SK-N-SH (cell line): ENCODE data around the gene MEX3D.

Experiments used
- CHD2 ChIP-seq: fragments of 150-350 bp; IDR thresholded peaks from 2 replicates; pipeline ENCODE4 v1.6.1; 2018; ENCODE audit warnings: low read length; ENCODE audit not compliant: partially characterized antibody
- EP300 ChIP-seq, 2 experiments: IDR thresholded peaks; 2 replicates each; pipeline versions ENCODE4 v1.4.0 to v1.6.1; 2012; ENCODE audit warnings: borderline replicate concordance in 1 of 2, low read depth in 1 of 2, low read length in 1 of 2
- EZH2phosphoT487 ChIP-seq: fragments of 200-600 bp; sonication (generic); IDR thresholded peaks from 2 replicates; pipeline ENCODE4 v1.6.1; 2017; ENCODE audit warnings: low read depth, mixed run types, mild to moderate bottlenecking, antibody characterized with exemption, moderate library complexity, borderline replicate concordance
- FOSL2 ChIP-seq: IDR thresholded peaks from 2 replicates; pipeline ENCODE4 v1.4.0; 2012; ENCODE audit warnings: low read depth, mild to moderate bottlenecking, moderate library complexity, borderline replicate concordance
- GABPA ChIP-seq: IDR thresholded peaks from 2 replicates; pipeline ENCODE4 v1.4.0; 2012; ENCODE audit warnings: low read depth, mild to moderate bottlenecking
- JUND ChIP-seq: IDR thresholded peaks from 2 replicates; pipeline ENCODE4 v1.4.0; 2012
- MEF2A ChIP-seq: IDR thresholded peaks from 2 replicates; pipeline ENCODE4 v1.4.0; 2012; ENCODE audit warnings: low read depth, borderline replicate concordance
- MXI1 ChIP-seq: IDR thresholded peaks from 2 replicates; pipeline ENCODE4 v1.6.1; 2012; ENCODE audit warnings: mild to moderate bottlenecking, low read depth, low read length, improper control_type of control experiment
- POLR2AphosphoS5 ChIP-seq: IDR thresholded peaks from 2 replicates; pipeline ENCODE4 v1.6.1; 2012; ENCODE audit warnings: low read depth, low read length
- TAF1 ChIP-seq: IDR thresholded peaks from 2 replicates; pipeline ENCODE4 v1.6.1; 2012; ENCODE audit warnings: low read depth, mild to moderate bottlenecking, low read length, moderate library complexity, borderline replicate concordance
- TCF12 ChIP-seq: IDR thresholded peaks from 2 replicates; pipeline ENCODE4 v1.4.0; 2012
- YY1 ChIP-seq: IDR thresholded peaks from 2 replicates; pipeline ENCODE4 v1.4.0; 2012; ENCODE audit warnings: low read depth, mild to moderate bottlenecking
- TF ChIP-seq, protein P1 (sequence below): fragments of 200-600 bp; sonication (generic); IDR thresholded peaks from 2 replicates; pipeline ENCODE4 v1.6.1; 2017; ENCODE audit warnings: antibody characterized with exemption, mild to moderate bottlenecking, moderate library complexity
- TF ChIP-seq, protein P2 (sequence below): IDR thresholded peaks from 2 replicates; pipeline ENCODE4 v1.6.1; 2012; ENCODE audit warnings: mild to moderate bottlenecking, low read depth, low read length, moderate library complexity

- TF ChIP-seq, protein P1, sequence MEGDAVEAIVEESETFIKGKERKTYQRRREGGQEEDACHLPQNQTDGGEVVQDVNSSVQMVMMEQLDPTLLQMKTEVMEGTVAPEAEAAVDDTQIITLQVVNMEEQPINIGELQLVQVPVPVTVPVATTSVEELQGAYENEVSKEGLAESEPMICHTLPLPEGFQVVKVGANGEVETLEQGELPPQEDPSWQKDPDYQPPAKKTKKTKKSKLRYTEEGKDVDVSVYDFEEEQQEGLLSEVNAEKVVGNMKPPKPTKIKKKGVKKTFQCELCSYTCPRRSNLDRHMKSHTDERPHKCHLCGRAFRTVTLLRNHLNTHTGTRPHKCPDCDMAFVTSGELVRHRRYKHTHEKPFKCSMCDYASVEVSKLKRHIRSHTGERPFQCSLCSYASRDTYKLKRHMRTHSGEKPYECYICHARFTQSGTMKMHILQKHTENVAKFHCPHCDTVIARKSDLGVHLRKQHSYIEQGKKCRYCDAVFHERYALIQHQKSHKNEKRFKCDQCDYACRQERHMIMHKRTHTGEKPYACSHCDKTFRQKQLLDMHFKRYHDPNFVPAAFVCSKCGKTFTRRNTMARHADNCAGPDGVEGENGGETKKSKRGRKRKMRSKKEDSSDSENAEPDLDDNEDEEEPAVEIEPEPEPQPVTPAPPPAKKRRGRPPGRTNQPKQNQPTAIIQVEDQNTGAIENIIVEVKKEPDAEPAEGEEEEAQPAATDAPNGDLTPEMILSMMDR: no peak
- TF ChIP-seq TCF12 (no peak), JUND (no peak), CHD2 (no peak), YY1 (no peak), MXI1 (no peak), GABPA (no peak), FOSL2 (no peak), TAF1 (no peak), EP300 (IDR thresholded peaks at IDR 0.05; ENCODE audit: borderline replicate concordance in 1 of 2, low read depth in 1 of 2, low read length in 1 of 2) (no peak), POLR2AphosphoS5 (no peak), MEF2A (no peak), EZH2phosphoT487 (no peak)
- TF ChIP-seq, protein P2, sequence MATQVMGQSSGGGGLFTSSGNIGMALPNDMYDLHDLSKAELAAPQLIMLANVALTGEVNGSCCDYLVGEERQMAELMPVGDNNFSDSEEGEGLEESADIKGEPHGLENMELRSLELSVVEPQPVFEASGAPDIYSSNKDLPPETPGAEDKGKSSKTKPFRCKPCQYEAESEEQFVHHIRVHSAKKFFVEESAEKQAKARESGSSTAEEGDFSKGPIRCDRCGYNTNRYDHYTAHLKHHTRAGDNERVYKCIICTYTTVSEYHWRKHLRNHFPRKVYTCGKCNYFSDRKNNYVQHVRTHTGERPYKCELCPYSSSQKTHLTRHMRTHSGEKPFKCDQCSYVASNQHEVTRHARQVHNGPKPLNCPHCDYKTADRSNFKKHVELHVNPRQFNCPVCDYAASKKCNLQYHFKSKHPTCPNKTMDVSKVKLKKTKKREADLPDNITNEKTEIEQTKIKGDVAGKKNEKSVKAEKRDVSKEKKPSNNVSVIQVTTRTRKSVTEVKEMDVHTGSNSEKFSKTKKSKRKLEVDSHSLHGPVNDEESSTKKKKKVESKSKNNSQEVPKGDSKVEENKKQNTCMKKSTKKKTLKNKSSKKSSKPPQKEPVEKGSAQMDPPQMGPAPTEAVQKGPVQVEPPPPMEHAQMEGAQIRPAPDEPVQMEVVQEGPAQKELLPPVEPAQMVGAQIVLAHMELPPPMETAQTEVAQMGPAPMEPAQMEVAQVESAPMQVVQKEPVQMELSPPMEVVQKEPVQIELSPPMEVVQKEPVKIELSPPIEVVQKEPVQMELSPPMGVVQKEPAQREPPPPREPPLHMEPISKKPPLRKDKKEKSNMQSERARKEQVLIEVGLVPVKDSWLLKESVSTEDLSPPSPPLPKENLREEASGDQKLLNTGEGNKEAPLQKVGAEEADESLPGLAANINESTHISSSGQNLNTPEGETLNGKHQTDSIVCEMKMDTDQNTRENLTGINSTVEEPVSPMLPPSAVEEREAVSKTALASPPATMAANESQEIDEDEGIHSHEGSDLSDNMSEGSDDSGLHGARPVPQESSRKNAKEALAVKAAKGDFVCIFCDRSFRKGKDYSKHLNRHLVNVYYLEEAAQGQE: no peak
Measured at GRCh38 chr19:1520203-1520780, 47.8 kb downstream of the MEX3D start.
